HepG2 (cell line): ENCODE measurements around the gene WDR5B. TPM values are rescaled to one million over a fixed set of nuclear protein-coding genes. Genes with fewer than 3 reads are reported as not detected.

ENCODE experiments used
- ELF3 ChIP-seq: IDR thresholded peaks from 2 replicates; pipeline ENCODE4 v1.6.1; 2016; ENCODE audit warnings: missing genetic modification reagents, missing compliant biosample characterization
- HMGXB4 ChIP-seq, 2 experiments: sonication (generic) in 1 of 2; formaldehyde crosslinking in 1 of 2; IDR thresholded peaks; 2 replicates each; pipeline versions ENCODE4 v1.4.0 to v1.6.1; 2018 to 2020; ENCODE audit warnings: missing genetic modification reagents in 2 of 2, borderline replicate concordance in 1 of 2, low read depth in 1 of 2, mild to moderate bottlenecking in 1 of 2, missing biosample characterization in 1 of 2
- TAF15 ChIP-seq: fragments of 200-400 bp; formaldehyde crosslinking; IDR thresholded peaks from one replicate; pipeline ENCODE4 v1.6.1; 2018; ENCODE audit warnings: mild to moderate bottlenecking, low read depth, low read length; ENCODE audit not compliant: poor library complexity, severe bottlenecking
- THYN1 ChIP-seq: sonication (generic); formaldehyde crosslinking; IDR thresholded peaks from 2 replicates; pipeline ENCODE4 v1.8.1; 2023; ENCODE audit warnings: low read depth, mild to moderate bottlenecking, moderate library complexity, missing genetic modification reagents, borderline replicate concordance
- ZBED4 ChIP-seq: sonication (generic); formaldehyde crosslinking; IDR thresholded peaks from 2 replicates; pipeline ENCODE4 v1.4.0; 2020; ENCODE audit warnings: missing genetic modification reagents, borderline replicate concordance
- ZNF205 ChIP-seq: IDR thresholded peaks from 2 replicates; pipeline ENCODE4 v1.6.1; 2018; ENCODE audit warnings: missing biosample characterization, missing genetic modification reagents
- ZNF207 ChIP-seq: fragments of 450-650 bp; IDR thresholded peaks from 2 replicates; pipeline ENCODE4 v1.6.1; 2016; ENCODE audit warnings: antibody characterized with exemption, borderline replicate concordance
- ZNF441 ChIP-seq: sonication (generic); formaldehyde crosslinking; IDR thresholded peaks from 2 replicates; pipeline ENCODE4 v1.7.0; 2021; ENCODE audit warnings: missing genetic modification reagents, borderline replicate concordance
- ZNF607 ChIP-seq: sonication (generic); formaldehyde crosslinking; IDR thresholded peaks from 2 replicates; pipeline ENCODE4 v1.5.1; 2020; ENCODE audit warnings: missing genetic modification reagents, mild to moderate bottlenecking, borderline replicate concordance
- ZNF883 ChIP-seq: sonication (generic); formaldehyde crosslinking; IDR thresholded peaks from 2 replicates; pipeline ENCODE4 v1.5.1; 2020; ENCODE audit warnings: mild to moderate bottlenecking, missing genetic modification reagents; ENCODE audit errors: not compliant biosample characterization
- polyA plus RNA-seq, 8 experiments: library from polyadenylated mRNA; depleted of rRNA in 3 of 8; stranded (reverse) in 7 of 8; unstranded in 1 of 8; fragments of >200 nt; fragmentation: Illumina TruSeq in 4 of 8; extraction: Trizol in 4 of 8; gene quantifications; 2 replicates each; pipeline versions ENCODE4 v1.2.1 to v1.2.3, GENCODE V29; 2011 to 2016; ENCODE audit warnings: low read depth in 4 of 8, missing spikeins in 1 of 8, mixed read lengths in 1 of 8; ENCODE audit not compliant: insufficient read depth in 1 of 8
- total RNA-seq, 5 experiments: library from RNA; depleted of rRNA; stranded (reverse); fragments of >200 nt; fragmentation: Illumina TruSeq; extraction: Trizol; gene quantifications; 2 replicates each; pipeline ENCODE4 v1.2.3, GENCODE V29; 2016; ENCODE audit warnings: low read depth in 1 of 5
- TF ChIP-seq, protein P1 (sequence below): sonication (generic); formaldehyde crosslinking; IDR thresholded peaks from 2 replicates; pipeline ENCODE4 v1.4.0; 2020; ENCODE audit warnings: missing genetic modification reagents, borderline replicate concordance
- TF ChIP-seq, protein P2 (sequence below): sonication (generic); formaldehyde crosslinking; IDR thresholded peaks from 2 replicates; pipeline ENCODE4 v1.5.0; 2020; ENCODE audit warnings: mild to moderate bottlenecking, missing genetic modification reagents, moderate library complexity

WDR5B gene
- total and polyA plus RNA-seq, 2 of the 13 experiments (the other 11 are each of a cell fraction or from before 2014, with no cell fraction given), result 2.5 to 3.6 TPM

GRCh38 chr3:122392868-122393844 lies 22.7 kb downstream of the WDR5B start (continued):
- TF ChIP-seq ZNF441 (no peak), HMGXB4 (CRISPR knock-in tag; IDR thresholded peaks at IDR 0.05; ENCODE audit: borderline replicate concordance in 1 of 2, low read depth in 1 of 2) (0 out of 4 replicates have a peak, but pooled peaks of 1 of the 2 experiments have one; percentile 31), ZNF883 (CRISPR knock-in tag) (no peak), TAF15 (no peak), ELF3 (CRISPR knock-in tag) (peak; percentile 47; the same call in 1 of the 2 replicates), THYN1 (no peak), ZNF607 (CRISPR knock-in tag) (no peak), ZNF207 (no peak), ZNF205 (no peak), ZBED4 (CRISPR knock-in tag) (no peak)
- TF ChIP-seq, protein P1, sequence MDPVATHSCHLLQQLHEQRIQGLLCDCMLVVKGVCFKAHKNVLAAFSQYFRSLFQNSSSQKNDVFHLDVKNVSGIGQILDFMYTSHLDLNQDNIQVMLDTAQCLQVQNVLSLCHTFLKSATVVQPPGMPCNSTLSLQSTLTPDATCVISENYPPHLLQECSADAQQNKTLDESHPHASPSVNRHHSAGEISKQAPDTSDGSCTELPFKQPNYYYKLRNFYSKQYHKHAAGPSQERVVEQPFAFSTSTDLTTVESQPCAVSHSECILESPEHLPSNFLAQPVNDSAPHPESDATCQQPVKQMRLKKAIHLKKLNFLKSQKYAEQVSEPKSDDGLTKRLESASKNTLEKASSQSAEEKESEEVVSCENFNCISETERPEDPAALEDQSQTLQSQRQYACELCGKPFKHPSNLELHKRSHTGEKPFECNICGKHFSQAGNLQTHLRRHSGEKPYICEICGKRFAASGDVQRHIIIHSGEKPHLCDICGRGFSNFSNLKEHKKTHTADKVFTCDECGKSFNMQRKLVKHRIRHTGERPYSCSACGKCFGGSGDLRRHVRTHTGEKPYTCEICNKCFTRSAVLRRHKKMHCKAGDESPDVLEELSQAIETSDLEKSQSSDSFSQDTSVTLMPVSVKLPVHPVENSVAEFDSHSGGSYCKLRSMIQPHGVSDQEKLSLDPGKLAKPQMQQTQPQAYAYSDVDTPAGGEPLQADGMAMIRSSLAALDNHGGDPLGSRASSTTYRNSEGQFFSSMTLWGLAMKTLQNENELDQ (CRISPR knock-in tag), result no peak
- TF ChIP-seq, protein P2, sequence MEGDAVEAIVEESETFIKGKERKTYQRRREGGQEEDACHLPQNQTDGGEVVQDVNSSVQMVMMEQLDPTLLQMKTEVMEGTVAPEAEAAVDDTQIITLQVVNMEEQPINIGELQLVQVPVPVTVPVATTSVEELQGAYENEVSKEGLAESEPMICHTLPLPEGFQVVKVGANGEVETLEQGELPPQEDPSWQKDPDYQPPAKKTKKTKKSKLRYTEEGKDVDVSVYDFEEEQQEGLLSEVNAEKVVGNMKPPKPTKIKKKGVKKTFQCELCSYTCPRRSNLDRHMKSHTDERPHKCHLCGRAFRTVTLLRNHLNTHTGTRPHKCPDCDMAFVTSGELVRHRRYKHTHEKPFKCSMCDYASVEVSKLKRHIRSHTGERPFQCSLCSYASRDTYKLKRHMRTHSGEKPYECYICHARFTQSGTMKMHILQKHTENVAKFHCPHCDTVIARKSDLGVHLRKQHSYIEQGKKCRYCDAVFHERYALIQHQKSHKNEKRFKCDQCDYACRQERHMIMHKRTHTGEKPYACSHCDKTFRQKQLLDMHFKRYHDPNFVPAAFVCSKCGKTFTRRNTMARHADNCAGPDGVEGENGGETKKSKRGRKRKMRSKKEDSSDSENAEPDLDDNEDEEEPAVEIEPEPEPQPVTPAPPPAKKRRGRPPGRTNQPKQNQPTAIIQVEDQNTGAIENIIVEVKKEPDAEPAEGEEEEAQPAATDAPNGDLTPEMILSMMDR, result peak; percentile 71
